Measurements from ENCODE around the gene TLE5.

DNA sequence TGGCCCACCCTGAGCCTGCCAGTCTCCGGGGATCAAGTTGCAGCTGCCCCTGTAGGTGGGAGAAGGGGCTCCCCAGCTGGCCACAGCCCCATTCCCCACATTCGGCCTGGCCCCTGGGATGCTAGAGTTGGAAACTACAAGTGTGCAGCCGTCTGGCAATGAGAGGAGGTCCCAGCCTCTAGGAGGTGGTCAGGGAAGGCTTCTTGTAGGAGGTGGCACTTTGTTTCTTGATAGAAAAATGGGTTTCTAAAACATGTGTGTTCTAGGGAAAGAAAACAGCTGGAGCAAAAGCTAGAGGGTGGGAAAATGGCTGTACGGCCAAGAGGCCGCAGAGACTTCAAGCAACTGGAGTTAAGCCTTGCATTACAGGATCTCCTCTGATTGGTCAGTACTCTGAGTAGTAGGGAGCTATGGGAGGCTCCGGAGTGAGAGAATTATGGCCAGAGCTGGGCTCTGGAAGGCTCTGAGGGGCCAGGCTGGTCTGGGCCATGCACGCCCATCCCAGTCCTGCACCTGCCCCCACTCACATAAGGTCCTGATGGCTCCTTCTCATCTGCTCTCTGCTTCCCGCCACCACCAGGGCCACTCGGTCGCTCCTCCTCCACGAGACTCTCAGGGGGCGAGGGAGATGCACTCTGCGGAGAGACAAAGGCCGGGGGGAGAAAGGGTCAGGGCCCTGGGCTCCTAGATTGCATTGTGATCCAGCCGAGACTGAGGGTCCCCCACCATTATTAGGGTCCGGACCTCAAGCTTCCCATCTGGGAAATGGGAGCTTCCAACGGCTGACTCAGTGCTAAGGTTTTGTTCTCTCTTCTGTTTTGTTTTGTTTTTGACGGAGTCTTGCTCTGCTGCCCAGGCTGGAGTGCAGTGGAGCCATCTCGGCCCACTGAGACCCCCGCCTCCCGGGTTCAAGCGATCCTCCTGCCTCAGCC lies 46.9 kb downstream of the TLE5 start:
- no peak for TF ChIP-seq EP300 (IDR thresholded peaks at IDR 0.05)
- TF ChIP-seq, protein P1, sequence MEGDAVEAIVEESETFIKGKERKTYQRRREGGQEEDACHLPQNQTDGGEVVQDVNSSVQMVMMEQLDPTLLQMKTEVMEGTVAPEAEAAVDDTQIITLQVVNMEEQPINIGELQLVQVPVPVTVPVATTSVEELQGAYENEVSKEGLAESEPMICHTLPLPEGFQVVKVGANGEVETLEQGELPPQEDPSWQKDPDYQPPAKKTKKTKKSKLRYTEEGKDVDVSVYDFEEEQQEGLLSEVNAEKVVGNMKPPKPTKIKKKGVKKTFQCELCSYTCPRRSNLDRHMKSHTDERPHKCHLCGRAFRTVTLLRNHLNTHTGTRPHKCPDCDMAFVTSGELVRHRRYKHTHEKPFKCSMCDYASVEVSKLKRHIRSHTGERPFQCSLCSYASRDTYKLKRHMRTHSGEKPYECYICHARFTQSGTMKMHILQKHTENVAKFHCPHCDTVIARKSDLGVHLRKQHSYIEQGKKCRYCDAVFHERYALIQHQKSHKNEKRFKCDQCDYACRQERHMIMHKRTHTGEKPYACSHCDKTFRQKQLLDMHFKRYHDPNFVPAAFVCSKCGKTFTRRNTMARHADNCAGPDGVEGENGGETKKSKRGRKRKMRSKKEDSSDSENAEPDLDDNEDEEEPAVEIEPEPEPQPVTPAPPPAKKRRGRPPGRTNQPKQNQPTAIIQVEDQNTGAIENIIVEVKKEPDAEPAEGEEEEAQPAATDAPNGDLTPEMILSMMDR (IDR thresholded peaks at IDR 0.05): no peak

Data from tibial nerve (tissue), 4 donors.